HG03558 (cell line): ENCODE measurements around the gene TRDMT1.

Source experiments
- ATAC-seq: cut with Tn5 transposase; IDR thresholded peaks from one replicate; pipeline ENCODE4 v1.9.1; 2021; ENCODE audit warnings: moderate number of reproducible peaks; ENCODE audit not compliant: unreplicated experiment; ENCODE audit errors: extremely low read depth

The TRDMT1 gene

GRCh38 chr10:17232276-17232960 is 30.9 kb upstream of the TRDMT1 start:
- no peak for ATAC-seq

GRCh38 chr10:17231788-17232187 is 30.3 kb upstream of the TRDMT1 start:
- no peak for ATAC-seq

GRCh38 chr10:17229967-17230682 is 28.7 kb upstream of the TRDMT1 start:
- peak; percentile 26 for ATAC-seq

GRCh38 chr10:17229717-17229966 is 28.2 kb upstream of the TRDMT1 start:
- no peak for ATAC-seq

- no peak for ATAC-seq
Observed at GRCh38 chr10:17229016-17229716, 27.7 kb upstream of the TRDMT1 start.

- peak; percentile 19 for ATAC-seq
Observed at GRCh38 chr10:17228091-17229015, 26.9 kb upstream of the TRDMT1 start, which contains the start of gene VIM. TSS of gene VIM (plus strand) at chr10:17228241. CDS start at chr10:17229423, 1,182 bp downstream.

- no peak for ATAC-seq
Observed at GRCh38 chr10:17227367-17228090, 26.1 kb upstream of the TRDMT1 start.

GRCh38 chr10:17226891-17227303 is 25.4 kb upstream of the TRDMT1 start:
- no peak for ATAC-seq

- ATAC-seq, result no peak
Observed at GRCh38 chr10:17225808-17226207, 24.3 kb upstream of the TRDMT1 start.

- no peak for ATAC-seq
Observed at GRCh38 chr10:17222329-17222728, 20.9 kb upstream of the TRDMT1 start.

- no peak for ATAC-seq
Observed at GRCh38 chr10:17220652-17221100, 19.2 kb upstream of the TRDMT1 start.

- no peak for ATAC-seq
Observed at GRCh38 chr10:17219024-17219423, 17.6 kb upstream of the TRDMT1 start.

GRCh38 chr10:17217631-17218232 is 16.3 kb upstream of the TRDMT1 start:
- no peak for ATAC-seq

- no peak for ATAC-seq
Observed at GRCh38 chr10:17216901-17217395, 15.5 kb upstream of the TRDMT1 start.

GRCh38 chr10:17216217-17216900 is 14.9 kb upstream of the TRDMT1 start:
- peak; percentile 99 for ATAC-seq

GRCh38 chr10:17215782-17216122 is 14.3 kb upstream of the TRDMT1 start:
- no peak for ATAC-seq

- no peak for ATAC-seq
Observed at GRCh38 chr10:17214971-17215781, 13.7 kb upstream of the TRDMT1 start.

- ATAC-seq, result no peak
Observed at GRCh38 chr10:17214526-17214925, 13.1 kb upstream of the TRDMT1 start.
